ENCODE measurements around the gene SOAT1. TPM values are rescaled to one million over a fixed set of nuclear protein-coding genes. Genes with fewer than 3 reads are reported as not detected.

Gene SOAT1
- total and polyA plus RNA-seq, 10 of the 15 experiments (the other 5 are each of a cell fraction or from before 2014, with no cell fraction given) = 8.6 to 68.5 (median 22.3) TPM

DNA sequence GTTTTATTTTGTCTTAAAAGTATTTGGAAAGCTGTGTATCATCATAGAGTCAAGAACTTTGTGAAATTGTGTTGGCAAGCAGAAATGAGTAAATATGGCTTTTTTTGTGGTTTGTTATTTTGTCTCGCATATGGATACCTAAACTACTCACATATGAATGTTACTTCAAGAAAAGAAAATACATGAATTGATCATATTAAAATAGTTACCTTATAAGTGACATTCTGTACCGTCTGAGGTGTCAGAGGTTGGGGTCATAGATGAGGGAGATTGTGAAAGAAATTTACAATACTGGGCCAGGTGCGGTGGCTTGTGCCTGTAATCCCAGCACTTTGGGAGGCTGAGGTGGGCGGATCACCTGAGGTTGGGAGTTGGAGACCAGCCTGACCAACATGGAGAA lies 40.8 kb downstream of the SOAT1 start:
- no peaks in the 10 kb centered on the region for H3K27me3 ChIP-seq (replicated peaks in 1 of 2; ENCODE audit: control insufficient read depth in 2 of 2, insufficient read depth in 2 of 2, low read length in 1 of 2)
- H3K9me3 ChIP-seq (replicated peaks; ENCODE audit: control insufficient read depth, insufficient read depth, low read length) = peaks cover 7% of the 10 kb centered on the region
- ATAC-seq = no peak
- no peak overlapping the region for H3K4me2 ChIP-seq (ENCODE audit: control insufficient read depth, insufficient read depth)
- intact Hi-C loops (cut with micrococcal nuclease; ENCODE audit: unreplicated experiment) = no loop called here
- RAD21 ChIA-PET (ENCODE audit: unreplicated experiment) = interaction anchor here (0.5 kb wide), 1 partner anchor 9 kb away, joined by 4 read pairs; no protein-coding TSS in a partner anchor
- SMC1A ChIA-PET (ENCODE audit: uncharacterized antibody, unreplicated experiment) = interaction anchor here (1.1 kb wide), 1 partner anchor 31 kb away, joined by 4 read pairs; the partner anchor contains the start of gene AXDND1
- no peak overlapping the region for H3K4me3 ChIP-seq
- CTCF ChIA-PET = interaction anchor here (0.7 kb wide), 1 partner anchor 34 kb away, joined by 3 read pairs; no protein-coding TSS in a partner anchor
- no peaks in the 10 kb centered on the region for H4K20me1 ChIP-seq (ENCODE audit: control insufficient read depth, insufficient read depth)
- 83% methylated on average over 4 of the region's 4 CpGs for WGBS (ENCODE audit: insufficient coverage, insufficient replicate concordance, low lambda C conversion rate, missing lambda C conversion rate)
- in situ Hi-C loops (cut with MboI) = no loop called here
- POLR2A ChIA-PET = no interaction called here
- peaks cover 2 to 3% of the 10 kb centered on the region in 2 experiments; a peak in 3 of 4 replicates for H3K36me3 ChIP-seq (ENCODE audit: control insufficient read depth in 2 of 2, insufficient read depth in 2 of 2, low read length in 1 of 2)
- no peaks in the 10 kb centered on the region for H3K79me2 ChIP-seq (ENCODE audit: control insufficient read depth, insufficient read depth, low read length)
- H2AFZ ChIP-seq (ENCODE audit: control insufficient read depth, low read depth, low read length) = no peak overlapping the region
- no TSS peak for BruUV-seq (replicated peaks)
- H3K4me1 ChIP-seq (ENCODE audit: control insufficient read depth, insufficient read depth, low read length) = 0 out of 2 replicates have a peak, but pooled peaks cover 4% of the 10 kb centered on the region
- no peak overlapping the region for H3K27ac ChIP-seq (ENCODE audit: control insufficient read depth, insufficient read depth)
- no peak for FAIRE-seq
- no peak for TF ChIP-seq SREBF1 (IDR thresholded peaks at IDR 0.05; ENCODE audit: low read length)
- no peak for TF ChIP-seq DPF2 (IDR thresholded peaks at IDR 0.05)
- no peak for TF ChIP-seq GABPA (IDR thresholded peaks at IDR 0.05; ENCODE audit: low read depth)
- TF ChIP-seq, protein P1, sequence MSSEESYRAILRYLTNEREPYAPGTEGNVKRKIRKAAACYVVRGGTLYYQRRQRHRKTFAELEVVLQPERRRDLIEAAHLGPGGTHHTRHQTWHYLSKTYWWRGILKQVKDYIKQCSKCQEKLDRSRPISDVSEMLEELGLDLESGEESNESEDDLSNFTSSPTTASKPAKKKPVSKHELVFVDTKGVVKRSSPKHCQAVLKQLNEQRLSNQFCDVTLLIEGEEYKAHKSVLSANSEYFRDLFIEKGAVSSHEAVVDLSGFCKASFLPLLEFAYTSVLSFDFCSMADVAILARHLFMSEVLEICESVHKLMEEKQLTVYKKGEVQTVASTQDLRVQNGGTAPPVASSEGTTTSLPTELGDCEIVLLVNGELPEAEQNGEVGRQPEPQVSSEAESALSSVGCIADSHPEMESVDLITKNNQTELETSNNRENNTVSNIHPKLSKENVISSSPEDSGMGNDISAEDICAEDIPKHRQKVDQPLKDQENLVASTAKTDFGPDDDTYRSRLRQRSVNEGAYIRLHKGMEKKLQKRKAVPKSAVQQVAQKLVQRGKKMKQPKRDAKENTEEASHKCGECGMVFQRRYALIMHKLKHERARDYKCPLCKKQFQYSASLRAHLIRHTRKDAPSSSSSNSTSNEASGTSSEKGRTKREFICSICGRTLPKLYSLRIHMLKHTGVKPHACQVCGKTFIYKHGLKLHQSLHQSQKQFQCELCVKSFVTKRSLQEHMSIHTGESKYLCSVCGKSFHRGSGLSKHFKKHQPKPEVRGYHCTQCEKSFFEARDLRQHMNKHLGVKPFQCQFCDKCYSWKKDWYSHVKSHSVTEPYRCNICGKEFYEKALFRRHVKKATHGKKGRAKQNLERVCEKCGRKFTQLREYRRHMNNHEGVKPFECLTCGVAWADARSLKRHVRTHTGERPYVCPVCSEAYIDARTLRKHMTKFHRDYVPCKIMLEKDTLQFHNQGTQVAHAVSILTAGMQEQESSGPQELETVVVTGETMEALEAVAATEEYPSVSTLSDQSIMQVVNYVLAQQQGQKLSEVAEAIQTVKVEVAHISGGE (CRISPR knock-in tag; IDR thresholded peaks at IDR 0.05) = no peak
- no peak for TF ChIP-seq HDGF (IDR thresholded peaks at IDR 0.05)
- TF ChIP-seq NR2F1 (conservative IDR thresholded peaks at IDR 0.05) = no peak
- TF ChIP-seq, protein P2, sequence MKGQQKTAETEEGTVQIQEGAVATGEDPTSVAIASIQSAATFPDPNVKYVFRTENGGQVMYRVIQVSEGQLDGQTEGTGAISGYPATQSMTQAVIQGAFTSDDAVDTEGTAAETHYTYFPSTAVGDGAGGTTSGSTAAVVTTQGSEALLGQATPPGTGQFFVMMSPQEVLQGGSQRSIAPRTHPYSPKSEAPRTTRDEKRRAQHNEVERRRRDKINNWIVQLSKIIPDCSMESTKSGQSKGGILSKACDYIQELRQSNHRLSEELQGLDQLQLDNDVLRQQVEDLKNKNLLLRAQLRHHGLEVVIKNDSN (IDR thresholded peaks at IDR 0.05; ENCODE audit: borderline replicate concordance, extremely low read length, insufficient read depth, low read depth, low read length) = no peak
- no peak for TF ChIP-seq SPI1 (IDR thresholded peaks at IDR 0.05; ENCODE audit: borderline replicate concordance, insufficient read depth, low read depth, low read length)
- TF ChIP-seq, protein P3, sequence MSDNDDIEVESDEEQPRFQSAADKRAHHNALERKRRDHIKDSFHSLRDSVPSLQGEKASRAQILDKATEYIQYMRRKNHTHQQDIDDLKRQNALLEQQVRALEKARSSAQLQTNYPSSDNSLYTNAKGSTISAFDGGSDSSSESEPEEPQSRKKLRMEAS (IDR thresholded peaks at IDR 0.05; ENCODE audit: low read depth, low read length) = no peak
- no peak for DNase-seq (ENCODE audit: low read depth, low spot score)
- H3K9ac ChIP-seq (ENCODE audit: control insufficient read depth, insufficient read depth, low read length) = no peak overlapping the region
